Measurements from ENCODE around the gene SLC6A18. TPM values are rescaled to one million over a fixed set of nuclear protein-coding genes. Genes with fewer than 3 reads are reported as not detected.

The SLC6A18 gene
- total and polyA plus RNA-seq, 8 donors, result 0.14 TPM; not detected in 7

DNA sequence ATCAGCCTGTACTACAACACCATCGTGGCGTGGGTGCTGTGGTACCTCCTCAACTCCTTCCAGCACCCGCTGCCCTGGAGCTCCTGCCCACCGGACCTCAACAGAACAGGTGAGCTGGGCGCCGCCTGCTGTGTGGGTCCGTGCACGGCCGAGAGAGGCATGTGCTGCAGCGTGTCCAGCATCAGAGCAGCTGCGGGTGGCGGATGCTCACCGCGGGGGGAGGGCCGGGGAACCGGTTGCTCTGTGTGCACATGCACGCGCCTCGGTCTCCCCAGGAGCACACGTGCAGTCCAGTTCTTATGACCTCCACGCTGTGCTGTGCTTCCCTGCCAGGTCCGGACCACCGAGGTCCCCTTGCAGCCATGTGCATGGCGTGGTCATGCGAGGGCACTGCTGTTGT, 7.6 kb downstream of the SLC6A18 start:
- H3K9me3 ChIP-seq, result no peaks in the 10 kb centered on the region
- H3K27me3 ChIP-seq, result no peaks in the 10 kb centered on the region
- no peak for ATAC-seq
- no peak for DNase-seq
- no peaks in the 10 kb centered on the region for H3K4me1 ChIP-seq
- TF ChIP-seq, protein P1, sequence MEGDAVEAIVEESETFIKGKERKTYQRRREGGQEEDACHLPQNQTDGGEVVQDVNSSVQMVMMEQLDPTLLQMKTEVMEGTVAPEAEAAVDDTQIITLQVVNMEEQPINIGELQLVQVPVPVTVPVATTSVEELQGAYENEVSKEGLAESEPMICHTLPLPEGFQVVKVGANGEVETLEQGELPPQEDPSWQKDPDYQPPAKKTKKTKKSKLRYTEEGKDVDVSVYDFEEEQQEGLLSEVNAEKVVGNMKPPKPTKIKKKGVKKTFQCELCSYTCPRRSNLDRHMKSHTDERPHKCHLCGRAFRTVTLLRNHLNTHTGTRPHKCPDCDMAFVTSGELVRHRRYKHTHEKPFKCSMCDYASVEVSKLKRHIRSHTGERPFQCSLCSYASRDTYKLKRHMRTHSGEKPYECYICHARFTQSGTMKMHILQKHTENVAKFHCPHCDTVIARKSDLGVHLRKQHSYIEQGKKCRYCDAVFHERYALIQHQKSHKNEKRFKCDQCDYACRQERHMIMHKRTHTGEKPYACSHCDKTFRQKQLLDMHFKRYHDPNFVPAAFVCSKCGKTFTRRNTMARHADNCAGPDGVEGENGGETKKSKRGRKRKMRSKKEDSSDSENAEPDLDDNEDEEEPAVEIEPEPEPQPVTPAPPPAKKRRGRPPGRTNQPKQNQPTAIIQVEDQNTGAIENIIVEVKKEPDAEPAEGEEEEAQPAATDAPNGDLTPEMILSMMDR (IDR thresholded peaks at IDR 0.05), result no peak
- intact Hi-C loops (cut with DNase I), result no loop called here
- WGBS, 2 donors, result 76 to 88% methylated on average over 25 of the region's 25 CpGs
- H3K36me3 ChIP-seq, result no peaks in the 10 kb centered on the region
- no peak for FAIRE-seq
- no peak overlapping the region for H3K4me3 ChIP-seq
- no peak overlapping the region for H3K27ac ChIP-seq

- no peak for ATAC-seq
- DNase-seq, result no peak
Measured at GRCh38 chr5:1235379-1235778, 10.2 kb downstream of the SLC6A18 start.

DNA sequence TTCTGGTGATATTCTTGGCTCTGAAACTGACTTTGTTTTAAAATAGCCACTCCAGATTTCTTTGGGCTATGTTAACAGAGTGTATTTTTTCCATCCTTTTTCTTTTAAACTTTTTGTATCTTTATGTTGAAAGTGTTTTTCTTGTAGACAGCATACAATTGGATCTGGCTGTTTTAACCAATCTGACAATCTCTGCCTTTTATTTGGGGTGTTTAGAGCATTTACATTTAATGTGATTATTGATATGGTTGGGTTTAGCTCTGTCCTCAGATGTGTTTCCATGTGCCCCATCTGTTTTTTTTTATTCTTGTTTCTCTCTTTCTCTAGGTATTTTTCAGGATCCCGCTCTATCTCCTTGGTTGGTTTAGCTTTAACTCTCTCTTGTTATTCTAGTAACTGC, 10.7 kb downstream of the SLC6A18 start:
- Histone ChIP-seq H3K27ac (no peak overlapping the region), H3K27me3 (no peaks in the 10 kb centered on the region), H3K36me3 (no peaks in the 10 kb centered on the region), H3K4me3 (no peak overlapping the region), H3K4me1 (no peaks in the 10 kb centered on the region), H3K9me3 (no peaks in the 10 kb centered on the region)
- 97 to 100% methylated on average over 1 of the region's 1 CpG for WGBS, 2 donors
- ATAC-seq (no peak), DNase-seq (no peak), FAIRE-seq (no peak)
- TF ChIP-seq, protein P1 (IDR thresholded peaks at IDR 0.05), result no peak
- intact Hi-C loops (cut with DNase I), result no loop called here

More at GRCh38 chr5:1235379-1235778, 10.2 kb downstream of the SLC6A18 start:
- 60 to 75% methylated on average over 8 of the region's 8 CpGs for whole genome bisulfite sequencing, 2 donors
- FAIRE-seq, result no peak
- H3K4me1 ChIP-seq, result no peaks in the 10 kb centered on the region
- no peaks in the 10 kb centered on the region for H3K27me3 ChIP-seq
- H3K4me3 ChIP-seq, result no peak overlapping the region
- no peak overlapping the region for H3K27ac ChIP-seq
- intact Hi-C loops (cut with DNase I), result no loop called here
- TF ChIP-seq, protein P1 (IDR thresholded peaks at IDR 0.05), result no peak
- H3K9me3 ChIP-seq, result no peaks in the 10 kb centered on the region
- no peaks in the 10 kb centered on the region for H3K36me3 ChIP-seq

GRCh38 chr5:1239505-1240251, 14.5 kb downstream of the SLC6A18 start:
- ATAC-seq (peak in 2 of 4 donors; percentile 19 to 38), FAIRE-seq (peak; percentile 9)

More at GRCh38 chr5:1239505-1240251, 14.5 kb downstream of the SLC6A18 start:
- TF ChIP-seq, protein P1 (IDR thresholded peaks at IDR 0.05), result no peak
- Histone ChIP-seq H3K27ac (no peak overlapping the region), H3K27me3 (no peaks in the 10 kb centered on the region), H3K9me3 (no peaks in the 10 kb centered on the region), H3K36me3 (no peaks in the 10 kb centered on the region), H3K4me3 (no peak overlapping the region), H3K4me1 (no peaks in the 10 kb centered on the region)
- WGBS, 2 donors, result 57 to 66% methylated on average over 22 of the region's 22 CpGs
- DNase-seq, result no peak
- intact Hi-C loops (cut with DNase I), result no loop called here

Measured in pancreas (tissue), 10 donors.